ENCODE results near the gene EXD1.
"Not testable (repeated sequence)": the region's sequence is repeated elsewhere in the genome, so short reads cannot be mapped to it uniquely, and the experiment has no call there.

The EXD1 gene

GRCh38 chr15:41230650-41231421 is at the start of gene EXD1, which contains the start of gene CHP1:
EXD1 (minus strand) TSS chr15:41230757; CDS start chr15:41226575, 4,182 bp downstream.
CHP1 (plus strand) TSS chr15:41231268; CDS start chr15:41231383, 115 bp downstream.
- Histone ChIP-seq H3K9me3 (ENCODE audit: control insufficient read depth, insufficient read depth, low read length) (no peaks in the 10 kb centered on the region), H3K4me3 (ENCODE audit: low read depth, low read length) (peak within 1 kb of the TSS; percentile 83), H3K9ac (ENCODE audit: low read depth, low read length) (peak within 1 kb of the TSS; percentile 56)

GRCh38 chr15:41279535-41280283 is 49.2 kb upstream of the EXD1 start:
- H3K36me3 ChIP-seq (ENCODE audit: control insufficient read depth, insufficient read depth, low read length): peaks cover 3% of the 10 kb centered on the region
- H3K4me1 ChIP-seq (ENCODE audit: control insufficient read depth, insufficient read depth, low read length): peaks cover 4% of the 10 kb centered on the region
- H3K9ac ChIP-seq (ENCODE audit: low read depth, low read length): no peak overlapping the region

More at GRCh38 chr15:41230650-41231421, at the start of gene EXD1, which contains the start of gene CHP1:
- Histone ChIP-seq H3K36me3 (ENCODE audit: control insufficient read depth, insufficient read depth, low read length) (no peaks in the 10 kb centered on the region), H3K4me1 (ENCODE audit: control insufficient read depth, insufficient read depth, low read length) (no peaks in the 10 kb centered on the region), H3K27me3 (ENCODE audit: control insufficient read depth, insufficient read depth, low read length) (no peaks in the 10 kb centered on the region)

GRCh38 chr15:41278319-41278718 is 47.8 kb upstream of the EXD1 start:
- Histone ChIP-seq H3K4me3 (ENCODE audit: low read depth, low read length) (no peak overlapping the region), H3K36me3 (ENCODE audit: control insufficient read depth, insufficient read depth, low read length) (peaks cover 5% of the 10 kb centered on the region), H3K27me3 (ENCODE audit: control insufficient read depth, insufficient read depth, low read length) (no peaks in the 10 kb centered on the region), H3K9me3 (ENCODE audit: control insufficient read depth, insufficient read depth, low read length) (no peaks in the 10 kb centered on the region), H3K9ac (ENCODE audit: low read depth, low read length) (no peak overlapping the region), H3K4me1 (ENCODE audit: control insufficient read depth, insufficient read depth, low read length) (peaks cover 4% of the 10 kb centered on the region)

More at GRCh38 chr15:41279535-41280283, 49.2 kb upstream of the EXD1 start:
- Histone ChIP-seq H3K9me3 (ENCODE audit: control insufficient read depth, insufficient read depth, low read length) (no peaks in the 10 kb centered on the region), H3K27me3 (ENCODE audit: control insufficient read depth, insufficient read depth, low read length) (no peaks in the 10 kb centered on the region), H3K4me3 (ENCODE audit: low read depth, low read length) (no peak overlapping the region)

GRCh38 chr15:41276831-41277230 is 46.3 kb upstream of the EXD1 start:
- Histone ChIP-seq H3K27me3 (ENCODE audit: control insufficient read depth, insufficient read depth, low read length) (no peaks in the 10 kb centered on the region), H3K4me3 (ENCODE audit: low read depth, low read length) (no peak overlapping the region), H3K4me1 (ENCODE audit: control insufficient read depth, insufficient read depth, low read length) (no peaks in the 10 kb centered on the region), H3K9ac (ENCODE audit: low read depth, low read length) (no peak overlapping the region), H3K36me3 (ENCODE audit: control insufficient read depth, insufficient read depth, low read length) (peaks cover 13% of the 10 kb centered on the region), H3K9me3 (ENCODE audit: control insufficient read depth, insufficient read depth, low read length) (no peaks in the 10 kb centered on the region)

GRCh38 chr15:41269887-41270286 is 39.3 kb upstream of the EXD1 start:
- Histone ChIP-seq H3K4me1 (ENCODE audit: control insufficient read depth, insufficient read depth, low read length) (no peaks in the 10 kb centered on the region), H3K9me3 (ENCODE audit: control insufficient read depth, insufficient read depth, low read length) (no peaks in the 10 kb centered on the region), H3K27me3 (ENCODE audit: control insufficient read depth, insufficient read depth, low read length) (no peaks in the 10 kb centered on the region), H3K4me3 (ENCODE audit: low read depth, low read length) (no peak overlapping the region), H3K36me3 (ENCODE audit: control insufficient read depth, insufficient read depth, low read length) (peaks cover 10% of the 10 kb centered on the region), H3K9ac (ENCODE audit: low read depth, low read length) (no peak overlapping the region)

- Histone ChIP-seq H3K36me3 (ENCODE audit: control insufficient read depth, insufficient read depth, low read length) (no peaks in the 10 kb centered on the region), H3K9me3 (ENCODE audit: control insufficient read depth, insufficient read depth, low read length) (no peaks in the 10 kb centered on the region), H3K4me3 (ENCODE audit: low read depth, low read length) (no peak overlapping the region), H3K4me1 (ENCODE audit: control insufficient read depth, insufficient read depth, low read length) (peaks cover 6% of the 10 kb centered on the region), H3K9ac (ENCODE audit: low read depth, low read length) (no peak overlapping the region), H3K27me3 (ENCODE audit: control insufficient read depth, insufficient read depth, low read length) (no peaks in the 10 kb centered on the region)
These were observed 33.4 kb upstream of the EXD1 start for GRCh38 chr15:41263891-41264351.

- peaks cover 6% of the 10 kb centered on the region for H3K4me1 ChIP-seq (ENCODE audit: control insufficient read depth, insufficient read depth, low read length)
- no peaks in the 10 kb centered on the region for H3K27me3 ChIP-seq (ENCODE audit: control insufficient read depth, insufficient read depth, low read length)
- H3K4me3 ChIP-seq (ENCODE audit: low read depth, low read length): no peak overlapping the region
- no peak overlapping the region for H3K9ac ChIP-seq (ENCODE audit: low read depth, low read length)
- H3K36me3 ChIP-seq (ENCODE audit: control insufficient read depth, insufficient read depth, low read length): no peaks in the 10 kb centered on the region
- H3K9me3 ChIP-seq (ENCODE audit: control insufficient read depth, insufficient read depth, low read length): no peaks in the 10 kb centered on the region
These were observed 32.0 kb upstream of the EXD1 start for GRCh38 chr15:41262571-41262970.

- not testable (repeated sequence) for H3K36me3 ChIP-seq (ENCODE audit: control insufficient read depth, insufficient read depth, low read length); H3K9me3 ChIP-seq (ENCODE audit: control insufficient read depth, insufficient read depth, low read length); H3K9ac ChIP-seq (ENCODE audit: low read depth, low read length); H3K4me3 ChIP-seq (ENCODE audit: low read depth, low read length); H3K4me1 ChIP-seq (ENCODE audit: control insufficient read depth, insufficient read depth, low read length); H3K27me3 ChIP-seq (ENCODE audit: control insufficient read depth, insufficient read depth, low read length)
These were observed 30.4 kb upstream of the EXD1 start for GRCh38 chr15:41260924-41261323.

GRCh38 chr15:41259546-41260189 is 29.1 kb upstream of the EXD1 start:
- H3K36me3 ChIP-seq (ENCODE audit: control insufficient read depth, insufficient read depth, low read length): no peaks in the 10 kb centered on the region
- no peak overlapping the region for H3K4me3 ChIP-seq (ENCODE audit: low read depth, low read length)
- H3K4me1 ChIP-seq (ENCODE audit: control insufficient read depth, insufficient read depth, low read length): peaks cover 6% of the 10 kb centered on the region
- H3K27me3 ChIP-seq (ENCODE audit: control insufficient read depth, insufficient read depth, low read length): no peaks in the 10 kb centered on the region
- no peaks in the 10 kb centered on the region for H3K9me3 ChIP-seq (ENCODE audit: control insufficient read depth, insufficient read depth, low read length)
- H3K9ac ChIP-seq (ENCODE audit: low read depth, low read length): no peak overlapping the region

- peaks cover 6% of the 10 kb centered on the region for H3K4me1 ChIP-seq (ENCODE audit: control insufficient read depth, insufficient read depth, low read length)
- no peak overlapping the region for H3K4me3 ChIP-seq (ENCODE audit: low read depth, low read length)
- H3K36me3 ChIP-seq (ENCODE audit: control insufficient read depth, insufficient read depth, low read length): no peaks in the 10 kb centered on the region
- no peaks in the 10 kb centered on the region for H3K27me3 ChIP-seq (ENCODE audit: control insufficient read depth, insufficient read depth, low read length)
- no peaks in the 10 kb centered on the region for H3K9me3 ChIP-seq (ENCODE audit: control insufficient read depth, insufficient read depth, low read length)
- no peak overlapping the region for H3K9ac ChIP-seq (ENCODE audit: low read depth, low read length)
These were observed 28.4 kb upstream of the EXD1 start for GRCh38 chr15:41258750-41259471.

- Histone ChIP-seq H3K27me3 (ENCODE audit: control insufficient read depth, insufficient read depth, low read length) (no peaks in the 10 kb centered on the region), H3K9me3 (ENCODE audit: control insufficient read depth, insufficient read depth, low read length) (no peaks in the 10 kb centered on the region), H3K9ac (ENCODE audit: low read depth, low read length) (no peak overlapping the region), H3K4me1 (ENCODE audit: control insufficient read depth, insufficient read depth, low read length) (no peaks in the 10 kb centered on the region), H3K4me3 (ENCODE audit: low read depth, low read length) (no peak overlapping the region), H3K36me3 (ENCODE audit: control insufficient read depth, insufficient read depth, low read length) (no peaks in the 10 kb centered on the region)
These were observed 26.1 kb upstream of the EXD1 start for GRCh38 chr15:41256577-41257038.

All from iPS-15b (cell line).